ENCODE results near the gene DNAJC3. TPM values are rescaled to one million over a fixed set of nuclear protein-coding genes. Genes with fewer than 3 reads are reported as not detected.
"Not testable (repeated sequence)": the region's sequence is repeated elsewhere in the genome, so short reads cannot be mapped to it uniquely, and the experiment has no call there.

DNAJC3 gene
- total RNA-seq, 2 experiments from 2014 or later: 15.9 to 16.8 TPM

DNA sequence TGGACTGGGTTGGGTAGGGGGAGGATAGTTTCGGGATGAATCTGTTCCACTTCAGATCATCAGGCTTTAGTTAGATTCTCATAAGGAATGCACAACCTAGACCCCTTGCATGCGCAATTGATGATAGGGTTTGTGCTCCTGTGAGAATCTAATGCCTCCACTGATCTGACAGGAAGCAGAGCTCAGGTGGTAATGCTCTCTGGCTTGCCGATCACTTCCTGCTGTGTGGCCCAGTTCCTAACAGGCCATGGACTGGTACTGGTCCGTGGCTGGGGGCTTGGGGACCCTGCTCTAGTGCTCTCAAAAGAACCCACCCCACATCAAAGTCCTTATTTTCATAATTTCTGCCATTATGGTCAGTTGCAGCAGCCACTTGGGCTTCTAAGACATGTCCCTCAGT, 30.1 kb downstream of the DNAJC3 start:
- H3K27ac Mint-ChIP-seq: peak overlapping the region; percentile 71
- no peaks in the 10 kb centered on the region for H3K27me3 Mint-ChIP-seq
- ATAC-seq (peak; percentile 39), DNase-seq (no peak)
- POLR2A ChIA-PET: no interaction called here
- intact Hi-C loops (cut with micrococcal nuclease): no loop called here
- TF ChIP-seq, protein P1, sequence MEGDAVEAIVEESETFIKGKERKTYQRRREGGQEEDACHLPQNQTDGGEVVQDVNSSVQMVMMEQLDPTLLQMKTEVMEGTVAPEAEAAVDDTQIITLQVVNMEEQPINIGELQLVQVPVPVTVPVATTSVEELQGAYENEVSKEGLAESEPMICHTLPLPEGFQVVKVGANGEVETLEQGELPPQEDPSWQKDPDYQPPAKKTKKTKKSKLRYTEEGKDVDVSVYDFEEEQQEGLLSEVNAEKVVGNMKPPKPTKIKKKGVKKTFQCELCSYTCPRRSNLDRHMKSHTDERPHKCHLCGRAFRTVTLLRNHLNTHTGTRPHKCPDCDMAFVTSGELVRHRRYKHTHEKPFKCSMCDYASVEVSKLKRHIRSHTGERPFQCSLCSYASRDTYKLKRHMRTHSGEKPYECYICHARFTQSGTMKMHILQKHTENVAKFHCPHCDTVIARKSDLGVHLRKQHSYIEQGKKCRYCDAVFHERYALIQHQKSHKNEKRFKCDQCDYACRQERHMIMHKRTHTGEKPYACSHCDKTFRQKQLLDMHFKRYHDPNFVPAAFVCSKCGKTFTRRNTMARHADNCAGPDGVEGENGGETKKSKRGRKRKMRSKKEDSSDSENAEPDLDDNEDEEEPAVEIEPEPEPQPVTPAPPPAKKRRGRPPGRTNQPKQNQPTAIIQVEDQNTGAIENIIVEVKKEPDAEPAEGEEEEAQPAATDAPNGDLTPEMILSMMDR (IDR thresholded peaks at IDR 0.05): no peak
- CTCF ChIA-PET: interaction anchor here (1.5 kb wide), 1 partner anchor 31 kb away, joined by 3 read pairs; no protein-coding TSS in a partner anchor
- H3K9me3 Mint-ChIP-seq: no peaks in the 10 kb centered on the region
- H3K4me1 Mint-ChIP-seq (ENCODE audit: low read depth): peaks cover 51% of the 10 kb centered on the region
- H3K4me3 Mint-ChIP-seq: no peak overlapping the region
- peaks cover 25% of the 10 kb centered on the region for H3K36me3 Mint-ChIP-seq (ENCODE audit: low read depth)

DNA sequence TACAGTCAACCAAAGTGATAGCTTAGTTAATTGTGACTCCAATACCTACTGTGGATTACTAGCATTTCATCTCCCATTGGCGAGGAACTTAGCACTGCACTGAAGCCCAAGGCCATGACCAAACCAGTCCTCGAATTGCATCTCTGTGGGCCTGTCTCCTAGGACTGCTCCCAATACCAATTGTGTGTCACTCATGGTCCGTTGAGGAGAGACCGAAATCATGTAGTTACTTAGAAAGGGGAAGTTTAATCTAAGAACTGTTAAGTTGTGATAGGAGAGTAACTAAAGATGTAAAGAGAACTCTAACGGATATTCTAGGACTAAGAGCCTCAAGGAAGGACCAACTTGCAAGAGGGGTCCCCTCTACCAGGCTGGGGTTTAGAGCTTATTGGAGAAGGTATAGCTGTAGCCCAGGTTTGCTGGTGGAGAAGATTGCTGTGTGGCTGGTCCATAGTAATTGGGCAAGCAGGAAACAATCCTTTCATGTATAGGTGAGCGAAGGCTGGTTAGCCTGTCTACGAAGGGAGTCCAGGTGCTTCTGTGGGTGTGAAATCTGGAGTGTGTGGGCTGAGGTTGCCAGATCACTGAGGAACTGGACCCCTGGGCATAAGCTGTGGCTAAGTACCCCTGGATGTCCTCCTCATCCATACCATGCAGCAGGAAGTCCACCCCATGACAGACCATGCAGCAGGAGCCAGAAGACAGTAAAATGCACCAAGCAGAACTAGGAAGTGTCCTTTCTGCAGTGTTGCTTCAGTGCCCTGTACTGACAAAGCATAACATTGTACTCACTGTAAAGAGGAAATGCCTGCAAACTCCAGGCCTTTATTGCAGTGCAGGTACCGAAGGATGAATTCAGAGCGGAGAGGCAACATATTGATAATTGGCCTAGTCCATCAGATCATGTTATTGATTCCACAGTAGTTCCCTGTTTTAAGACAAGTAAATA, 30.8 kb downstream of the DNAJC3 start:
- Mint-ChIP-seq H3K4me3 (no peak overlapping the region), H3K27me3 (no peaks in the 10 kb centered on the region), H3K4me1 (ENCODE audit: low read depth) (peaks cover 44% of the 10 kb centered on the region), H3K27ac (peak overlapping the region; percentile 71), H3K36me3 (ENCODE audit: low read depth) (peaks cover 32% of the 10 kb centered on the region), H3K9me3 (no peaks in the 10 kb centered on the region)
- ChIA-PET CTCF (no interaction called here), POLR2A (no interaction called here)
- peak; percentile 24 for ATAC-seq
- intact Hi-C loops (cut with micrococcal nuclease): no loop called here
- no peak for DNase-seq
- TF ChIP-seq, protein P1 (IDR thresholded peaks at IDR 0.05): no peak

DNA sequence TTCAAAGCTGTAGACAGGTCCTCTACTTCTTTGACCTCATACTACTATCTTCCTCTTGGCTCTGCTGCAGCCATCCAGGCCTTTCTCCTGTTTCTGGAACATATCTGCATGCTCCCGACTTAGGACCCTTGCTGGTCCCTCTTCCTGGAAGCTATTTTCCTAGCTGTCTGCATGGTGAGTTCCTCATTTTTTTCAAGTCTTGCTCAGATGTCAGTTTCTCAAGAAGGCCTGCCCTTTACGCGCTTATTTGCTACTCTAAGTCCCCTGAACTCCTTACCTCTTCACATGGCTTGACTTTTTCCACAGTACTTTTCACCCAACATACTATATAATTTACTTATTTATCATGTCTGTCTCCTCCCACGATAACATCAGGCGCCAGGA, 31.4 kb downstream of the DNAJC3 start:
- Mint-ChIP-seq H3K4me1 (ENCODE audit: low read depth) (peaks cover 37% of the 10 kb centered on the region), H3K36me3 (ENCODE audit: low read depth) (peaks cover 39% of the 10 kb centered on the region), H3K4me3 (no peak overlapping the region), H3K9me3 (peaks cover 4% of the 10 kb centered on the region), H3K27ac (no peak overlapping the region), H3K27me3 (no peaks in the 10 kb centered on the region)
- ChIA-PET CTCF (no interaction called here), POLR2A (no interaction called here)
- DNase-seq (no peak), ATAC-seq (no peak)
- TF ChIP-seq, protein P1 (IDR thresholded peaks at IDR 0.05): no peak
- intact Hi-C loops (cut with micrococcal nuclease): no loop called here

DNA sequence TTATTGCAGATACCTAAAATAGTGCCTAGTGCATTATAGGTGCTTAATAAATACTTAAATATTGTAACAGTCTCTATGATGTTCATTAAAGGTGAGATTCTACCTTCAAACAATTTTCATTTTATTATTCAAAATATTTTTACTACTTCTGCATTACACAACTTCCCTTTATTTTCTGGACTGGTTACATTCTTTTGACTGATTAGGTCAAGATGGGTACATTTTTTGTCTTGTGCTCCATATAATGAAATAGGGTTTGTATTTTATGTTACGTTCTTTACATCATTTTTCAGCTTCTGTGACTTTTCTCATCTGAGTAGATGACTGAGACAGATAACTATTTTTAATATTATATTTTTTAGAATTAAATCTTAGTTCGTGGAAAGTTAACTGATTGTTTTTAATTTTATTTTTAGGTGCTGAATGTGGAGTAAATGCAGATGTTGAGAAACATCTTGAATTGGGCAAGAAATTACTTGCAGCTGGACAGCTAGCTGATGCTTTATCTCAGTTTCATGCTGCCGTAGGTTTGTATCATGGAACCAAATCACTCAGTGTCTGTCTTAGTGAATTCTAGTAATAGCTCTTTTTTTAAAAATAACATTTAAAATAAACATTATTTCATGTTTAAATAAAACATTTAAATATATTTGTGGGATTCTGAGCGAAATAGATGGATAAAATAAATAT, 32.0 kb downstream of the DNAJC3 start:
- Mint-ChIP-seq H3K36me3 (ENCODE audit: low read depth) (peaks cover 42% of the 10 kb centered on the region), H3K9me3 (peaks cover 4% of the 10 kb centered on the region), H3K27me3 (no peaks in the 10 kb centered on the region), H3K4me1 (ENCODE audit: low read depth) (peaks cover 31% of the 10 kb centered on the region), H3K4me3 (no peak overlapping the region), H3K27ac (no peak overlapping the region)
- ChIA-PET POLR2A (interaction anchor here (0.9 kb wide), 1 partner anchor 47 kb away, joined by 3 read pairs; no protein-coding TSS in a partner anchor), CTCF (interaction anchor here (1.2 kb wide), 1 partner anchor 520 kb away, joined by 3 read pairs; no protein-coding TSS in a partner anchor)
- intact Hi-C loops (cut with micrococcal nuclease): no loop called here
- TF ChIP-seq, protein P1 (IDR thresholded peaks at IDR 0.05): no peak
- DNase-seq (no peak), ATAC-seq (no peak)

DNA sequence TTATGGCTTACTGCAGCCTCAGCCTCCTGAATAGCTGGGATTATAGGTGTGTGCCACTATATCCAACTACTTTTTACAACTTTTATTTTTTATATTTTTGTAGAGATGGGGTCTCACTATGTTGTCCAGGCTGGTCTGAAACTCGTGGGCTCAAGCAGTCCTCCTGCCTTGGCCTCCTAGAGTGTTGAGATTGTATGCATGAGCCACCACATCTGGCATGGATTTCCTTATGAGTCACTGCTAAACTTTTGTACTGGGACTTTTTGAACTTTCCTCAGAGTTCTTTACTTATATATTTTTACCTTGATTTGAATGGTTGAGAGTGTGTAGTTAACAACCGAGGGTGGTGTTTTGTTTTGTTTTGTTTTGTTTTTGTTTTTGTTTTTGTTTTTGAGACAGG, 33.4 kb downstream of the DNAJC3 start:
- Mint-ChIP-seq H3K27me3 (no peaks in the 10 kb centered on the region), H3K4me3 (no peak overlapping the region), H3K36me3 (ENCODE audit: low read depth) (peaks cover 43% of the 10 kb centered on the region), H3K27ac (no peak overlapping the region), H3K4me1 (ENCODE audit: low read depth) (peaks cover 23% of the 10 kb centered on the region), H3K9me3 (peaks cover 4% of the 10 kb centered on the region)
- DNase-seq (no peak), ATAC-seq (no peak)
- POLR2A ChIA-PET: no interaction called here
- intact Hi-C loops (cut with micrococcal nuclease): no loop called here
- TF ChIP-seq, protein P1 (IDR thresholded peaks at IDR 0.05): no peak
- CTCF ChIA-PET: interaction anchor here (1.0 kb wide), 1 partner anchor 11 kb away, joined by 3 read pairs; no protein-coding TSS in a partner anchor

DNA sequence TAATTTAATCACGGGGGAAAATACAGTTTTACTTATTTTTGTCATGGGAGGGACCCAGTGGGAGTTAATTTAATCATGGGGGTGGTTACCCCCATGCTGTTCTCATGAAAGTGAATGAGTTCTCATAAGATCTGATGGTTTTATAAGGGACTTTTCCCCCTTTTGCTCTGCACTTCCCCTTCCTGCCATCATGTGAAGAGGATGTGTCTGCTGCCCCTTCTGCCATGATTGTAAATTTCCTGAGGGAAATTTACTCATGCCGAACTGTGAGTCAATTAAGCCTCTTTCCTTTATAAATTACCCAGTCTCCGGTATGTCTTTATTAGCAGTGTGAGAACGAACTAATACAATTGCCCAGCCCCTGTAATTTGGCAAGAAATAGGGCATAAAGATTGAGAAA, 35.9 kb downstream of the DNAJC3 start:
- POLR2A ChIA-PET; H3K27me3 Mint-ChIP-seq; DNase-seq; intact Hi-C loops (cut with micrococcal nuclease); ATAC-seq; H3K4me3 Mint-ChIP-seq; H3K27ac Mint-ChIP-seq; H3K4me1 Mint-ChIP-seq (ENCODE audit: low read depth); CTCF ChIA-PET; H3K9me3 Mint-ChIP-seq: not testable (repeated sequence)
- peaks cover 56% of the 10 kb centered on the region for H3K36me3 Mint-ChIP-seq (ENCODE audit: low read depth)
